Measurements from ENCODE around the gene DKK3. TPM values are rescaled to one million over a fixed set of nuclear protein-coding genes. Genes with fewer than 3 reads are reported as not detected.

The DKK3 gene
- total RNA-seq, 1 donor from 2014 or later = not detected

GRCh38 chr11:11972730-11973341, 35.6 kb downstream of the DKK3 start:
- H3K4me1 Mint-ChIP-seq (ENCODE audit: low read depth) = no peaks in the 10 kb centered on the region
- H3K27me3 Mint-ChIP-seq (ENCODE audit: insufficient read depth) = no peaks in the 10 kb centered on the region
- no peaks in the 10 kb centered on the region for H3K9me3 Mint-ChIP-seq
- H3K27ac Mint-ChIP-seq = no peak overlapping the region
- DNase-seq (ENCODE audit: low spot score) = no peak
- no peak overlapping the region for H3K4me3 Mint-ChIP-seq
- H3K36me3 Mint-ChIP-seq (ENCODE audit: low read depth) = no peaks in the 10 kb centered on the region
- intact Hi-C loops (cut with micrococcal nuclease) = no loop called here

- Mint-ChIP-seq H3K4me3 (no peak overlapping the region), H3K27me3 (ENCODE audit: insufficient read depth) (no peaks in the 10 kb centered on the region), H3K9me3 (no peaks in the 10 kb centered on the region), H3K27ac (no peak overlapping the region), H3K4me1 (ENCODE audit: low read depth) (no peaks in the 10 kb centered on the region), H3K36me3 (ENCODE audit: low read depth) (no peaks in the 10 kb centered on the region)
- intact Hi-C loops (cut with micrococcal nuclease) = no loop called here
- no peak for DNase-seq (ENCODE audit: low spot score)
Observed at GRCh38 chr11:11971906-11972547, 36.4 kb downstream of the DKK3 start.

- Mint-ChIP-seq H3K9me3 (no peaks in the 10 kb centered on the region), H3K4me3 (no peak overlapping the region), H3K27me3 (ENCODE audit: insufficient read depth) (peaks cover 2% of the 10 kb centered on the region), H3K36me3 (ENCODE audit: low read depth) (no peaks in the 10 kb centered on the region), H3K4me1 (ENCODE audit: low read depth) (no peaks in the 10 kb centered on the region), H3K27ac (no peak overlapping the region)
- DNase-seq (ENCODE audit: low spot score) = no peak
- intact Hi-C loops (cut with micrococcal nuclease) = no loop called here
Observed at GRCh38 chr11:11970556-11970955, 37.9 kb downstream of the DKK3 start.

DNA sequence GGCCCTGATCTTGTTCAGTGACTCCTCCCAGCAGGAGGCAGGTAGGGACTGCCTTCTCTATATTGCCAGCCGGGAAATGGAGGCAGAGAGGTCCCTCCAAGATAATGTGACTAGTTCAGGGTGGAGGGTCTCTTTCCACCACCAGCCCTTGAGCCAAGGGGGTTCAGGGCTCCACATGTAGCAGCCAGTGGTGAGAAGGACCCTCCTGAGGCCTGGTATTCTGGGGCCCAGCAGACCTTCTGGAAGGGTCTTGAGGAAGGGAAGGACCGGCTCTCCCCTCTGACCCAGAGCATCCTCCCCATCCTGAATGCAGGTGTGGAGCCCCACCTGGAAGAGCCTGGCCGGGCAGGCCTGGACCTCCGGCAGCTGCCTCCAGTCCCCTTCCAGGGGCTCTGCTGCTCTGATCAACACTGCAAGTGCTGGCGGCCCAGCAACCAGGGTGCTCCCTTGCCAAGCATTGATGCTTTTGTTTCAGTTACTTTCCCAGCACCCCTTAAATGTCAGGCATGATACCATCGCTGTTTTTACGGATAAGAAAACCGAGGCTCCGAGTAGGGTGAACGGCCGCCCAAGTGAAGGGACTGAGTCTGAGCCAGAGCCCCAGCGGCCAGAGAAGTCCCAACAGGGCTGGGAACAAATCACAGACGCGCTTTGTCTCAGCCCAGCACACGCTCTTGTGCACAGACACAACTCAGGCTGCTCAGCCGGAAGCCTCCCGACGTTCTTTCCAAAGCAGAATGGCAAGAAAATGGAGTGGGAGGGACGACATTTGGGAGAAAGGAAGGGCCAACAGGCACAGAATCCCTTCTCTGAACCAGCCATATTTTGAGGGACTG, 38.8 kb downstream of the DKK3 start:
- Mint-ChIP-seq H3K4me1 (ENCODE audit: low read depth) (no peaks in the 10 kb centered on the region), H3K27me3 (ENCODE audit: insufficient read depth) (peaks cover 6% of the 10 kb centered on the region), H3K27ac (no peak overlapping the region), H3K4me3 (no peak overlapping the region), H3K36me3 (ENCODE audit: low read depth) (no peaks in the 10 kb centered on the region), H3K9me3 (no peaks in the 10 kb centered on the region)
- no peak for DNase-seq (ENCODE audit: low spot score)
- intact Hi-C loops (cut with micrococcal nuclease) = no loop called here

GRCh38 chr11:11968511-11969280, 39.7 kb downstream of the DKK3 start:
- H3K27ac Mint-ChIP-seq = no peak overlapping the region
- H3K36me3 Mint-ChIP-seq (ENCODE audit: low read depth) = no peaks in the 10 kb centered on the region
- H3K4me1 Mint-ChIP-seq (ENCODE audit: low read depth) = no peaks in the 10 kb centered on the region
- intact Hi-C loops (cut with micrococcal nuclease) = no loop called here
- no peaks in the 10 kb centered on the region for H3K9me3 Mint-ChIP-seq
- peaks cover 11% of the 10 kb centered on the region for H3K27me3 Mint-ChIP-seq (ENCODE audit: insufficient read depth)
- H3K4me3 Mint-ChIP-seq = no peak overlapping the region
- no peak for DNase-seq (ENCODE audit: low spot score)

DNA sequence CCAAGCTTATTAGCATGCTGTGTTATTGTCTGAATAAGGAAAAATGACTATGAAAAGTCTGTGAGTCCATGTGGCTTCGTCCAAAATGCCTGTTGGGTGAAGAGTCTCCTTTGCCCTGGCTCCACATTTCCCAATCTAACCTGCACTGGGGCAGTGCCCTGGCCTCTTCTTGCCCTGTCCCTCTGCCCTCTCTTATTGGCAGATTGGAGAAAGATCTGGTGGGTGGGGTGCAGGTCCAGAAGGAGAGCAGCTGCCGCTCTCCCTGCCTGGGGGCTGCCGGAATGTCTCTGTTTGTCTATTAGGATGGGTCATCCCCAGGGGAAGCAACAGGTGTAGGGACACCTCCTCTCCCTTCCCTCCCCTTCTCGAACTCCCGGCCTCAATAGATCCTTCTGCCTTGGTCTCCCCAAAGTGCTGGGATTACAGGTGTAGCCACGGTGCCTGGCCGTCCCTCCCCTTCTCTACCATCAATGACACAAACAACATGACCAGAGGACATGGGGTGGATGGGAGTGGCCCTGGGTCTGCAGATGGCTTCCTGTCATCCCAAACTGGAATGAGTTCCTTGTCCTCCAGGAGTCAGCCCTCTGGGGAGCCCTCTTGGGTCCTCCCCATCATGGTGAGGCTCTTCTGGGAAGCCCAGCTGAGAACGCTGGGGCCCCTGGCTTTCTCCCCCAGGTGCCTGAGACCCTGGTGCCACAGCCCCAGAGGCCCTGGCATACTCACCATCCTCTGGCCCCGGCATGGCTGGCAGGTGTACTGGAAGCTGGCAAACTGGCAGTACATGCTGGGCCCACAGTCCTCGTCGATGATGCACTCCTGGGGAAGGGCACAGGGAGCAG, 40.5 kb downstream of the DKK3 start:
- DNase-seq (ENCODE audit: low spot score) = no peak
- Mint-ChIP-seq H3K4me1 (ENCODE audit: low read depth) (no peaks in the 10 kb centered on the region), H3K27me3 (ENCODE audit: insufficient read depth) (peaks cover 11% of the 10 kb centered on the region), H3K9me3 (no peaks in the 10 kb centered on the region), H3K36me3 (ENCODE audit: low read depth) (no peaks in the 10 kb centered on the region), H3K27ac (no peak overlapping the region), H3K4me3 (no peak overlapping the region)
- intact Hi-C loops (cut with micrococcal nuclease) = loop anchor here (1.0 kb wide), 1 partner anchor 169 kb away; no protein-coding TSS in a partner anchor

- Mint-ChIP-seq H3K9me3 (no peaks in the 10 kb centered on the region), H3K36me3 (ENCODE audit: low read depth) (peaks cover 2% of the 10 kb centered on the region), H3K4me1 (ENCODE audit: low read depth) (peaks cover 5% of the 10 kb centered on the region), H3K27ac (no peak overlapping the region), H3K27me3 (ENCODE audit: insufficient read depth) (peaks cover 11% of the 10 kb centered on the region), H3K4me3 (no peak overlapping the region)
- peak; percentile 48 for DNase-seq (ENCODE audit: low spot score)
- intact Hi-C loops (cut with micrococcal nuclease) = loop anchor here (1.0 kb wide), 1 partner anchor 168 kb away; no protein-coding TSS in a partner anchor
Observed at GRCh38 chr11:11966826-11967668, 41.4 kb downstream of the DKK3 start.

DNA sequence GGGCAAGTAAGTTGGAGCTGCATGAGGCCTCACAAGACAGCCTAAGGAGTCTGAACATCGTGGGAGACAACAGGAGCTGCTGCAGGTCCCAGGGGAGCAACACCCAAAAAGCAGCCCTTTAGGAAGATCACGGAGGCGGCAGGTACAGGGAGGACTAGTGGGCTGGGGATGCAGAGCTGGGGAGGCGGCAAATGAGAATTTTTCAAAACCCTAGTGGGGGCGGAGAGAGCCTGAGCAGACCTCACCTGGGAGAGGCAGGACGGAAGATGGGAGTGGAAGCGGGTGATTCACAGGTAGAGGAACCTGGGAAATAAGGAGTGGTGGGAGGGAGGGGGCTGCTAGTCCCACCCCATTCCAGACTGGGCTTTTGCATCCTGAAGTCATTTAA, 42.1 kb downstream of the DKK3 start:
- Mint-ChIP-seq H3K27me3 (ENCODE audit: insufficient read depth) (peaks cover 11% of the 10 kb centered on the region), H3K4me1 (ENCODE audit: low read depth) (peaks cover 8% of the 10 kb centered on the region), H3K9me3 (no peaks in the 10 kb centered on the region), H3K4me3 (no peak overlapping the region), H3K36me3 (ENCODE audit: low read depth) (peaks cover 2% of the 10 kb centered on the region), H3K27ac (no peak overlapping the region)
- no peak for DNase-seq (ENCODE audit: low spot score)
- intact Hi-C loops (cut with micrococcal nuclease) = no loop called here

GRCh38 chr11:11965656-11966353, 42.6 kb downstream of the DKK3 start:
- H3K9me3 Mint-ChIP-seq = no peaks in the 10 kb centered on the region
- H3K4me3 Mint-ChIP-seq = no peak overlapping the region
- peaks cover 11% of the 10 kb centered on the region for H3K27me3 Mint-ChIP-seq (ENCODE audit: insufficient read depth)
- peaks cover 12% of the 10 kb centered on the region for H3K4me1 Mint-ChIP-seq (ENCODE audit: low read depth)
- DNase-seq (ENCODE audit: low spot score) = no peak
- H3K27ac Mint-ChIP-seq = no peak overlapping the region
- peaks cover 2% of the 10 kb centered on the region for H3K36me3 Mint-ChIP-seq (ENCODE audit: low read depth)
- intact Hi-C loops (cut with micrococcal nuclease) = no loop called here

GRCh38 chr11:11965192-11965591, 43.2 kb downstream of the DKK3 start:
- intact Hi-C loops (cut with micrococcal nuclease) = no loop called here
- Mint-ChIP-seq H3K27me3 (ENCODE audit: insufficient read depth) (peaks cover 11% of the 10 kb centered on the region), H3K9me3 (no peaks in the 10 kb centered on the region), H3K36me3 (ENCODE audit: low read depth) (peaks cover 2% of the 10 kb centered on the region), H3K4me1 (ENCODE audit: low read depth) (peaks cover 18% of the 10 kb centered on the region), H3K27ac (no peak overlapping the region), H3K4me3 (no peak overlapping the region)
- no peak for DNase-seq (ENCODE audit: low spot score)

DNA sequence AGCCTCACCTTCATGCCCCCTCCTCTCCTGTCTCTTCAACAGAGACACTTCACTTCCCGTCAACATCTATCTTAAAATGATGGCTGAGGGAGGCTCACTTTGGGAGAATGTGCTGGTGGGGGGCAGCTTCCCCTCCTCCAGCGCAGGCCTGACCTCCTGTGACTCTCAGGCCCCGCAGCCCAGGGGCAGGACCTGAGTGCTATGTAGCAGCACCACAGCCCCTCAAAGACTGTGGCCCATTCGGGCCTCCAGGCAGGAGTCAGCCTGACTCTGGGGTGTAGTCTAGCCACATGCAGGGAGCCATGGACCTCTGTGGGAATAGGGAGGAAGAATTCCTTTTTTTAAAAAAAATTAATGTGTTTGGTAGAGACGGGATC, 43.7 kb downstream of the DKK3 start:
- H3K27ac Mint-ChIP-seq = no peak overlapping the region
- no peak overlapping the region for H3K4me3 Mint-ChIP-seq
- H3K27me3 Mint-ChIP-seq (ENCODE audit: insufficient read depth) = peaks cover 11% of the 10 kb centered on the region
- no peak for DNase-seq (ENCODE audit: low spot score)
- peaks cover 22% of the 10 kb centered on the region for H3K4me1 Mint-ChIP-seq (ENCODE audit: low read depth)
- intact Hi-C loops (cut with micrococcal nuclease) = no loop called here
- no peaks in the 10 kb centered on the region for H3K9me3 Mint-ChIP-seq
- peaks cover 2% of the 10 kb centered on the region for H3K36me3 Mint-ChIP-seq (ENCODE audit: low read depth)

Measured in activated T-helper 1 cell treated with anti-CD3 and anti-CD28 coated beads, Interleukin-12 subunit alpha, Interleukin-12 subunit beta, Interleukin-2, Interleukin-4 antibody, amounts not matched to agents 30 ng/mL and 10 ng/mL and 1 ng/mL, durations not matched to agents 14 hours and 24 hours and 36 hours (primary cell).